Measurements from ENCODE around the gene NR4A3.

NR4A3 gene

GRCh38 chr9:99873943-99874584 lies 52.4 kb downstream of the NR4A3 start:
- no peak for DNase-seq (ENCODE audit: low read depth in 3 of 3, low spot score in 1 of 3)

GRCh38 chr9:99876190-99876589 lies 54.5 kb downstream of the NR4A3 start:
- no peak for DNase-seq (ENCODE audit: low read depth in 3 of 3, low spot score in 1 of 3)

GRCh38 chr9:99878651-99879050 lies 57.0 kb downstream of the NR4A3 start:
- DNase-seq (ENCODE audit: low read depth in 3 of 3, low spot score in 1 of 3) = no peak

GRCh38 chr9:99881769-99882168 lies 60.1 kb downstream of the NR4A3 start:
- DNase-seq (ENCODE audit: low read depth in 3 of 3, low spot score in 1 of 3) = no peak

GRCh38 chr9:99885747-99886146 lies 64.1 kb downstream of the NR4A3 start:
- DNase-seq (ENCODE audit: low read depth in 3 of 3, low spot score in 1 of 3) = no peak

GRCh38 chr9:99889120-99889519 lies 67.4 kb downstream of the NR4A3 start:
- no peak for DNase-seq (ENCODE audit: low read depth in 3 of 3, low spot score in 1 of 3)

GRCh38 chr9:99894826-99895225 lies 73.1 kb downstream of the NR4A3 start:
- no peak for DNase-seq (ENCODE audit: low read depth in 3 of 3, low spot score in 1 of 3)

- no peak for DNase-seq (ENCODE audit: low read depth in 3 of 3, low spot score in 1 of 3)
Measured at GRCh38 chr9:99895510-99895909, 73.8 kb downstream of the NR4A3 start.

- DNase-seq (ENCODE audit: low read depth in 3 of 3, low spot score in 1 of 3) = no peak
Measured at GRCh38 chr9:99896119-99896518, 74.4 kb downstream of the NR4A3 start.

- DNase-seq (ENCODE audit: low read depth in 3 of 3, low spot score in 1 of 3) = no peak
Measured at GRCh38 chr9:99903393-99903792, 81.7 kb downstream of the NR4A3 start.

- DNase-seq (ENCODE audit: low read depth in 3 of 3, low spot score in 1 of 3) = no peak
Measured at GRCh38 chr9:99905833-99906402, 84.2 kb downstream of the NR4A3 start.

GRCh38 chr9:99906403-99907207 lies 84.9 kb downstream of the NR4A3 start, which contains the start of gene STX17:
TSS of gene STX17 (plus strand) at chr9:99906654. CDS start at chr9:99915240, 8,586 bp downstream.
- peak; percentile 58 to 76 (median 68) for DNase-seq (ENCODE audit: low read depth in 3 of 3, low spot score in 1 of 3)

- no peak for DNase-seq (ENCODE audit: low read depth in 3 of 3, low spot score in 1 of 3)
Measured at GRCh38 chr9:99907208-99907532, 85.5 kb downstream of the NR4A3 start.

- DNase-seq (ENCODE audit: low read depth in 3 of 3, low spot score in 1 of 3) = no peak
Measured at GRCh38 chr9:99911600-99911999, 89.9 kb downstream of the NR4A3 start.

Measured in stimulated activated CD4-positive, alpha-beta T cell treated with anti-CD3 and anti-CD28 coated beads, TNF-alpha, amount 100 ng/mL, for 1 hour (primary cell).